Smooth muscle cell (in vitro differentiated cells): ENCODE data around the gene MCF2L2. TPM values are rescaled to one million over a fixed set of nuclear protein-coding genes. Genes with fewer than 3 reads are reported as not detected.

ENCODE experiments used
- DNase-seq: peaks from one replicate; lab custom pipeline; 2025; ENCODE audit not compliant: unreplicated experiment; lab: John Stamatoyannopoulos, UW
- H2AFZ ChIP-seq: fragments of 200-600 bp; sonication (generic); 2 replicates; pipeline ENCODE4 v1.6.0; 2016; ENCODE audit warnings: antibody characterized with exemption, low read depth, mild to moderate bottlenecking
- H3F3A ChIP-seq: fragments of 200-600 bp; sonication (generic); 2 replicates; pipeline ENCODE4 v1.6.0; 2017; ENCODE audit warnings: antibody characterized with exemption, low read depth
- H3K27ac ChIP-seq: fragments of 200-600 bp; sonication (generic); 2 replicates; pipeline ENCODE4 v1.5.1; 2016; ENCODE audit warnings: low read depth, mild to moderate bottlenecking
- H3K27me3 ChIP-seq: fragments of 200-600 bp; sonication (generic); 2 replicates; pipeline ENCODE4 v1.6.1; 2016; ENCODE audit warnings: low read depth, mild to moderate bottlenecking
- H3K36me3 ChIP-seq: fragments of 200-600 bp; sonication (generic); 2 replicates; pipeline ENCODE4 v1.5.1; 2016; ENCODE audit warnings: low read depth
- H3K4me1 ChIP-seq: fragments of 200-600 bp; sonication (generic); 2 replicates; pipeline ENCODE4 v1.5.1; 2016; ENCODE audit warnings: low read depth
- H3K4me2 ChIP-seq: fragments of 200-600 bp; sonication (generic); 2 replicates; pipeline ENCODE4 v1.6.0; 2016; ENCODE audit warnings: mild to moderate bottlenecking
- H3K4me3 ChIP-seq: fragments of 200-600 bp; sonication (generic); 2 replicates; pipeline ENCODE4 v1.5.1; 2016; ENCODE audit warnings: mild to moderate bottlenecking
- H3K79me2 ChIP-seq: fragments of 200-600 bp; sonication (generic); 2 replicates; pipeline ENCODE4 v1.6.0; 2016; ENCODE audit warnings: low read depth, mild to moderate bottlenecking
- H3K9ac ChIP-seq: fragments of 200-600 bp; sonication (generic); 2 replicates; pipeline ENCODE4 v1.6.0; 2016; ENCODE audit warnings: low read depth
- H3K9me3 ChIP-seq: fragments of 200-600 bp; sonication (generic); replicated peaks from 2 replicates; pipeline ENCODE4 v1.5.1; 2016; ENCODE audit warnings: low read depth
- H4K20me1 ChIP-seq: fragments of 200-600 bp; sonication (generic); 2 replicates; pipeline ENCODE4 v1.6.0; 2016; ENCODE audit warnings: low read depth
- CTCF ChIP-seq: fragments of 200-600 bp; sonication (generic); IDR thresholded peaks from 2 replicates; pipeline ENCODE4 v1.5.1; 2017; ENCODE audit warnings: borderline replicate concordance, mild to moderate bottlenecking, antibody characterized with exemption; ENCODE audit not compliant: insufficient read depth, poor library complexity, severe bottlenecking
- WGBS: methylation state at CpG from one replicate; pipeline ENCODE4 v1.1.7; 2016; ENCODE audit warnings: low lambda C conversion rate; 5-methylcytosine and 5-hydroxymethylcytosine counted together
- polyA plus RNA-seq: library from polyadenylated mRNA; unstranded; fragments of >200 nt; fragmentation: Nextera tagmentation; extraction: Ambion mirVana; gene quantifications from 2 replicates; pipeline ENCODE4 v1.2.1, GENCODE V29; 2016
- total RNA-seq: library from RNA; depleted of rRNA; stranded (reverse); fragments of >200 nt; gene quantifications from 2 replicates; pipeline ENCODE4 v1.2.3, GENCODE V29; 2014

The MCF2L2 gene
- total and polyA plus RNA-seq, 2 experiments from 2014 or later, result 0.09 TPM; not detected in 1

GRCh38 chr3:183260167-183260904 lies 168.1 kb downstream of the MCF2L2 start:
- Histone ChIP-seq H3F3A (peaks cover 10% of the 10 kb centered on the region), H3K9me3 (no peaks in the 10 kb centered on the region), H3K27ac (no peak overlapping the region), H3K9ac (no peak overlapping the region), H3K4me3 (no peak overlapping the region), H4K20me1 (peaks cover 12% of the 10 kb centered on the region), H3K79me2 (peaks cover 38% of the 10 kb centered on the region), H3K4me1 (peaks cover 29% of the 10 kb centered on the region), H3K4me2 (no peak overlapping the region), H2AFZ (no peak overlapping the region), H3K27me3 (no peaks in the 10 kb centered on the region), H3K36me3 (no peaks in the 10 kb centered on the region)
- TF ChIP-seq CTCF, result no peak
- WGBS, result 89% methylated on average over 7 of the region's 7 CpGs
- no peak for DNase-seq

GRCh38 chr3:183259621-183260020 lies 168.8 kb downstream of the MCF2L2 start:
- WGBS, result 71% methylated on average over 2 of the region's 2 CpGs
- Histone ChIP-seq H3K27me3 (no peaks in the 10 kb centered on the region), H3K9me3 (no peaks in the 10 kb centered on the region), H2AFZ (no peak overlapping the region), H3K79me2 (peaks cover 43% of the 10 kb centered on the region), H3K4me1 (peaks cover 29% of the 10 kb centered on the region), H4K20me1 (peaks cover 12% of the 10 kb centered on the region), H3K4me2 (no peak overlapping the region), H3K27ac (no peak overlapping the region), H3K36me3 (no peaks in the 10 kb centered on the region), H3F3A (peaks cover 14% of the 10 kb centered on the region), H3K9ac (no peak overlapping the region), H3K4me3 (no peak overlapping the region)
- DNase-seq, result no peak
- no peak for TF ChIP-seq CTCF

GRCh38 chr3:183259087-183259486 lies 169.3 kb downstream of the MCF2L2 start:
- no peak overlapping the region for H3K9ac ChIP-seq
- H3K4me2 ChIP-seq, result no peak overlapping the region
- no peak overlapping the region for H2AFZ ChIP-seq
- 74% methylated on average over 3 of the region's 3 CpGs for WGBS
- H4K20me1 ChIP-seq, result peaks cover 12% of the 10 kb centered on the region
- peaks cover 25% of the 10 kb centered on the region for H3K4me1 ChIP-seq
- no peak overlapping the region for H3K27ac ChIP-seq
- no peaks in the 10 kb centered on the region for H3K9me3 ChIP-seq
- no peak for DNase-seq
- TF ChIP-seq CTCF, result no peak
- peaks cover 9% of the 10 kb centered on the region for H3F3A ChIP-seq
- H3K36me3 ChIP-seq, result no peaks in the 10 kb centered on the region
- no peak overlapping the region for H3K4me3 ChIP-seq
- H3K27me3 ChIP-seq, result no peaks in the 10 kb centered on the region
- H3K79me2 ChIP-seq, result peaks cover 43% of the 10 kb centered on the region

- peaks cover 9% of the 10 kb centered on the region for H4K20me1 ChIP-seq
- DNase-seq, result no peak
- WGBS, result 47% methylated on average over 4 of the region's 4 CpGs
- H3K9ac ChIP-seq, result no peak overlapping the region
- peaks cover 12% of the 10 kb centered on the region for H3K4me1 ChIP-seq
- H3K27ac ChIP-seq, result no peak overlapping the region
- H3K79me2 ChIP-seq, result peaks cover 25% of the 10 kb centered on the region
- no peaks in the 10 kb centered on the region for H3K36me3 ChIP-seq
- H3K4me3 ChIP-seq, result peak overlapping the region; percentile 58
- no peaks in the 10 kb centered on the region for H3K27me3 ChIP-seq
- H3K9me3 ChIP-seq, result no peaks in the 10 kb centered on the region
- no peak overlapping the region for H2AFZ ChIP-seq
- H3K4me2 ChIP-seq, result peak overlapping the region; percentile 88
- no peak for TF ChIP-seq CTCF
- peaks cover 6% of the 10 kb centered on the region for H3F3A ChIP-seq
Measured at GRCh38 chr3:183255348-183255730, 173.1 kb downstream of the MCF2L2 start.
